Breast epithelium (tissue), 4 donors: ENCODE results near the gene TNS1. TPM values are rescaled to one million over a fixed set of nuclear protein-coding genes. Genes with fewer than 3 reads are reported as not detected.

Experiments used
- DNase-seq, 2 donors: peaks; one replicate each; pipeline ENCODE4 v3.0.0-alpha.2; 2019; ENCODE audit warnings: low spot score in 2 of 2
- H3K27ac ChIP-seq, 2 donors: fragments of 200-600 bp; sonication (generic) in 1 of 2; one replicate each; pipeline ENCODE4 v1.5.1; 2016 to 2019; ENCODE audit warnings: mild to moderate bottlenecking in 1 of 2
- H3K27me3 ChIP-seq, 2 donors: fragments of 200-600 bp; sonication (generic) in 1 of 2; one replicate each; pipeline versions ENCODE4 v1.5.1 to v1.6.0; 2017 to 2019; ENCODE audit warnings: control low read depth in 1 of 2, mild to moderate bottlenecking in 1 of 2
- H3K36me3 ChIP-seq: fragments of 200-600 bp; one replicate; pipeline ENCODE4 v1.5.1; 2019
- H3K4me1 ChIP-seq, 2 donors: fragments of 200-600 bp; sonication (generic); one replicate each; pipeline ENCODE4 v1.5.1; 2016 to 2019; ENCODE audit warnings: control low read depth in 1 of 2
- H3K4me3 ChIP-seq, 3 donors: fragments of 200-600 bp; sonication (generic); 1 replicate in 2 of 3; 2 replicates in 1 of 3; pipeline ENCODE4 v1.5.1; 2016 to 2019; ENCODE audit warnings: mild to moderate bottlenecking in 3 of 3, moderate library complexity in 2 of 3
- H3K9me3 ChIP-seq, 2 donors: fragments of 200-600 bp; sonication (generic) in 1 of 2; one replicate each; pipeline ENCODE4 v1.5.1; 2016 to 2019; ENCODE audit warnings: control low read depth in 1 of 2
- POLR2A ChIP-seq: fragments of 450-650 bp; IDR thresholded peaks from one replicate; pipeline ENCODE4 v1.6.1; 2016; ENCODE audit warnings: antibody characterized with exemption, mild to moderate bottlenecking, moderate library complexity
- POLR2AphosphoS5 ChIP-seq, 3 donors: sonication (generic); formaldehyde crosslinking; IDR thresholded peaks; one replicate each; pipeline ENCODE4 v1.6.1; 2017; ENCODE audit warnings: antibody characterized with exemption in 3 of 3
- intact Hi-C: fragments of 100-400 bp; cut with DNase I; formaldehyde crosslinking; loops from one replicate; pipeline ENCODE4 v1.15.1; 2023; ENCODE audit warnings: low total_unique reads
- total RNA-seq, 3 donors: library from RNA; depleted of rRNA; stranded (reverse); fragments of >200 nt; gene quantifications; one replicate each; pipeline ENCODE4 v1.1.0, GENCODE V29; 2016
- TF ChIP-seq, protein P1 (sequence below), 3 donors: fragments of 450-650 bp; IDR thresholded peaks; one replicate each; pipeline ENCODE4 v1.5.1; 2016 to 2017; ENCODE audit warnings: antibody characterized with exemption in 3 of 3, mild to moderate bottlenecking in 3 of 3, moderate library complexity in 3 of 3

TNS1 gene
- total RNA-seq, 3 donors from 2014 or later: 141 to 577 (median 154) TPM

DNA sequence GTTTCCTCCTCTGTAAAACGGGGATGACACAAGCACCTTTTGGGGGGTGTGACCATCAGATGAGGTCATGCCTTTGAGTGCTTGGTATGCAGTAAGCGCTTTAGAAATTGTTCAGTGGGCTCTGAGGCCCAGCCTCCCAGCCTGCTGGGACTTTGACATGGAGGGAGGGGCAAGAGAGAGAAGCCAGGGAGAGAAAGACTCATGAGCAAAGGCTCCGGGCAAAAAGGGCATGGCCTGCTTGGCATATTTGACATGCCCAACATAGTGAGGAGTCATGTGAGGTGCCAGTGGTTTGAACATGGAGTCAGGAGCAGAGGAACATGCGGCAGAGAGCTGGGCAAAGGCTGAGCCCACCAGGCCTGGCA is 14.0 kb downstream of the TNS1 start:
- H3K27me3 ChIP-seq: no peaks in the 10 kb centered on the region
- peak overlapping the region in 1 of 3 donors; percentile 49 for H3K4me3 ChIP-seq
- peaks cover 5 to 14% of the 10 kb centered on the region in 2 donors for H3K4me1 ChIP-seq
- peak in 1 of 3 donors; percentile 16 for TF ChIP-seq POLR2AphosphoS5 (IDR thresholded peaks at IDR 0.05)
- TF ChIP-seq POLR2A: no peak
- TF ChIP-seq, protein P1, sequence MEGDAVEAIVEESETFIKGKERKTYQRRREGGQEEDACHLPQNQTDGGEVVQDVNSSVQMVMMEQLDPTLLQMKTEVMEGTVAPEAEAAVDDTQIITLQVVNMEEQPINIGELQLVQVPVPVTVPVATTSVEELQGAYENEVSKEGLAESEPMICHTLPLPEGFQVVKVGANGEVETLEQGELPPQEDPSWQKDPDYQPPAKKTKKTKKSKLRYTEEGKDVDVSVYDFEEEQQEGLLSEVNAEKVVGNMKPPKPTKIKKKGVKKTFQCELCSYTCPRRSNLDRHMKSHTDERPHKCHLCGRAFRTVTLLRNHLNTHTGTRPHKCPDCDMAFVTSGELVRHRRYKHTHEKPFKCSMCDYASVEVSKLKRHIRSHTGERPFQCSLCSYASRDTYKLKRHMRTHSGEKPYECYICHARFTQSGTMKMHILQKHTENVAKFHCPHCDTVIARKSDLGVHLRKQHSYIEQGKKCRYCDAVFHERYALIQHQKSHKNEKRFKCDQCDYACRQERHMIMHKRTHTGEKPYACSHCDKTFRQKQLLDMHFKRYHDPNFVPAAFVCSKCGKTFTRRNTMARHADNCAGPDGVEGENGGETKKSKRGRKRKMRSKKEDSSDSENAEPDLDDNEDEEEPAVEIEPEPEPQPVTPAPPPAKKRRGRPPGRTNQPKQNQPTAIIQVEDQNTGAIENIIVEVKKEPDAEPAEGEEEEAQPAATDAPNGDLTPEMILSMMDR (IDR thresholded peaks at IDR 0.05): no peak
- no peaks in the 10 kb centered on the region for H3K9me3 ChIP-seq
- H3K36me3 ChIP-seq: no peaks in the 10 kb centered on the region
- intact Hi-C loops: loop anchor here (1.0 to 10.0 kb wide), 3 partner anchors 42 to 104 kb away; no protein-coding TSS in a partner anchor
- peak overlapping the region; percentile 85 to 90 for H3K27ac ChIP-seq
- peak in 1 of 2 donors; percentile 60 for DNase-seq

DNA sequence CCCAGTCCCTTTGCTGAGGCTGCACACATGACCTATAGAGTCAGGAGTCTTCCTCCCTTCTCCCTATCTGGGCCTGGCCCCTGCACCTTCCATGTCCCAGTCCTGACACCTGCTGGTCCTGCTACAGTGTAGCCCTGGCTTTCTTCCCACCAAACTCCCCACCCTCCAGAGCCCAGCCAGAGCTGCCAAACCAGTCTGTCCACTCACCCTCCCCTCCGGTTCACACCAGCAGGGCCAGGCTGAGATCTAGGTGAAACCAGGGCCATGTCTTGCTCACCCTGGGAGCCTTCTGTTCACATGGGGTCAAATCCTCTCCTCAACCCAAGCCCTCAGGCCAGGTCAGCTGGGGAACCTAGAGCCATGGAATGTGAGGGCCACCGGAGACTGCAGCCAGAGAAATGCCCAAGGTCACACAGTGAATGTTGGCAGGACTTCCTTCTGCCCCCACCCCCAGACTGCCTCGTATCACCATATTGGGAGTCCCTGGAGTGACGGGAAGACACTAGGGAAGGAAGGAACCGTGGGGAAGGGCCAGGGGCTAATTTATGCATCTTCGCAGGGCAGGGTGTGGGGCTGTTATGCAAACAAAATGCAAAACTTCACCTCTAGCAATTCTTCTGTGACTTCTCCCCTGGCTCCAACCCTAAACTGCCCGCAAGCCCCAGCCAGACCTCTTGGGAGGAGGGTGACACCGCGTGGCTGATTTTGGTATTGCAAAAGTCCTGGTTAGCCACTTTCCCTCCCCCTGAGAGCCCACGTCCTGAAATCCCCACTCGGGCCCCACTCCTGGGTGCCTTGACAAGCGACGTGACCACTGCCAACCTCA is 14.6 kb downstream of the TNS1 start:
- no peaks in the 10 kb centered on the region for H3K36me3 ChIP-seq
- intact Hi-C loops: loop anchor here (1.0 to 10.0 kb wide), 3 partner anchors 41 to 103 kb away; no protein-coding TSS in a partner anchor
- peaks cover 5 to 14% of the 10 kb centered on the region in 2 donors for H3K4me1 ChIP-seq
- peak overlapping the region in 1 of 3 donors; percentile 49 for H3K4me3 ChIP-seq
- peak overlapping the region; percentile 85 to 90 for H3K27ac ChIP-seq
- H3K27me3 ChIP-seq: no peaks in the 10 kb centered on the region
- DNase-seq: peak; percentile 92 to 94
- peak; percentile 43 to 85 (median 71) for TF ChIP-seq POLR2AphosphoS5 (IDR thresholded peaks at IDR 0.05)
- TF ChIP-seq, protein P1 (IDR thresholded peaks at IDR 0.05): peak; percentile 86 to 94 (median 88)
- no peak for TF ChIP-seq POLR2A
- H3K9me3 ChIP-seq: no peaks in the 10 kb centered on the region

- DNase-seq: peak in 1 of 2 donors; percentile 24
- Histone ChIP-seq H3K27me3 (no peaks in the 10 kb centered on the region), H3K27ac (peak overlapping the region; percentile 85 to 90), H3K9me3 (no peaks in the 10 kb centered on the region), H3K4me3 (no peak overlapping the region), H3K36me3 (no peaks in the 10 kb centered on the region), H3K4me1 (peaks cover 5 to 14% of the 10 kb centered on the region in 2 donors)
- no peak for TF ChIP-seq POLR2AphosphoS5 (IDR thresholded peaks at IDR 0.05)
- TF ChIP-seq, protein P1 (IDR thresholded peaks at IDR 0.05): no peak
- intact Hi-C loops: loop anchor here (5.0 to 10.0 kb wide), 2 partner anchors 40 to 103 kb away; no protein-coding TSS in a partner anchor
Measured at GRCh38 chr2:217987391-217987790, 15.4 kb downstream of the TNS1 start.

- H3K36me3 ChIP-seq: no peaks in the 10 kb centered on the region
- TF ChIP-seq POLR2A: no peak
- peaks cover 5 to 14% of the 10 kb centered on the region in 2 donors for H3K4me1 ChIP-seq
- H3K4me3 ChIP-seq: no peak overlapping the region
- H3K27me3 ChIP-seq: no peaks in the 10 kb centered on the region
- peak in 1 of 2 donors; percentile 7 for DNase-seq
- H3K27ac ChIP-seq: no peak overlapping the region
- intact Hi-C loops: loop anchor here (5.0 to 10.0 kb wide), 2 partner anchors 39 to 102 kb away; no protein-coding TSS in a partner anchor
- H3K9me3 ChIP-seq: no peaks in the 10 kb centered on the region
Measured at GRCh38 chr2:217986256-217986961, 16.4 kb downstream of the TNS1 start.

DNA sequence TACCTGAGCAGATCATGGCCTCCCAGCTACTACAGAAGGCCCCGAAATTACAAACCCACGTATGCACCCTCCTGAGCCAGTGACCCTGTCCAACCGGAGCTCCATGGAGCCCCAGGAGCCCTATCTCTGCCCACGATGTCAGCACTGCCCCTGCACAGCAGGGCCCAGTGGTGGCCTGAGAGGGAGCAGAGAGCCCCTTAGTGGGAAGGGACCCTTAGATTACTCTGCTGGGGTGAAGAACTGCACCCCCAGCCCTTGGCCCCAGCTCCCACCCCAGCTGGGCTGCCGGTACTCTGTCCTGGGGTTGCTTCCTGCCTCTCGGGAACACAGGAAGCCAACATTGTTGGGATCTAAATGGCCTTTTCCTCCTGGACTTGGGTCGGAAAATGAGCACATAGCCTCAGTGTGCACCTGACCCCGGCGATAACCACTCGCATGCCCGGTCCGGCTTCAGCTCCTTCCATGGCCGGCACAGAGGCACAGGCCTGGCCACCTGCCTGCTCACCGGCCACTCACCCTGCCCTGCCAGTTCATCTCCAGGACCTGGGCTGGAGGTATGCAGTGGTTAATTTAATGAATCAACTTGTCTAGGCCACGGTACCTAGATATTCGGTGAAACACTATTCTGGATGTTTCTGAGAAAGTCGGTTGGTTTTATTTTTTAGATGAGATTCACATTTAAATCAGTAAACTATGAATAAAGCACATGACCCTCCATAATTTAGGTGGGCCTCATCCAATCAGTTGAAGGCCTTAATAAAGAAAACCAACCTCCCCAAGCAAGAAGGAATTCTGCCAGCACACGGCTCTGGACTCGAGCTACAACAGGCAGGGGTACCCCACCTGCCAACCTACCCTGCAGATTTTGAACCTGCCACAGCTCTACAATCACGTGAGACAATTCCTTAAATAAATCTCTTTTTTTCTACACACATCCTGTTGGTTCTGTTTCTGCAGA is 19.2 kb downstream of the TNS1 start:
- intact Hi-C loops: loop anchor here (10.0 kb wide), 1 partner anchor 99 kb away; no protein-coding TSS in a partner anchor
- TF ChIP-seq POLR2A: no peak
- no peak for TF ChIP-seq POLR2AphosphoS5 (IDR thresholded peaks at IDR 0.05)
- TF ChIP-seq, protein P1 (IDR thresholded peaks at IDR 0.05): no peak
- Histone ChIP-seq H3K9me3 (no peaks in the 10 kb centered on the region), H3K27ac (peak overlapping the region; percentile 45 to 72), H3K36me3 (no peaks in the 10 kb centered on the region), H3K4me1 (peaks cover 22 to 35% of the 10 kb centered on the region in 2 donors), H3K27me3 (no peaks in the 10 kb centered on the region), H3K4me3 (no peak overlapping the region)
- peak in 1 of 2 donors; percentile 48 for DNase-seq
